ENCODE results near the gene HOXD10. TPM values are rescaled to one million over a fixed set of nuclear protein-coding genes. Genes with fewer than 3 reads are reported as not detected.

HOXD10 gene
- total RNA-seq, 1 experiment from 2014 or later: 4.8 TPM

DNA sequence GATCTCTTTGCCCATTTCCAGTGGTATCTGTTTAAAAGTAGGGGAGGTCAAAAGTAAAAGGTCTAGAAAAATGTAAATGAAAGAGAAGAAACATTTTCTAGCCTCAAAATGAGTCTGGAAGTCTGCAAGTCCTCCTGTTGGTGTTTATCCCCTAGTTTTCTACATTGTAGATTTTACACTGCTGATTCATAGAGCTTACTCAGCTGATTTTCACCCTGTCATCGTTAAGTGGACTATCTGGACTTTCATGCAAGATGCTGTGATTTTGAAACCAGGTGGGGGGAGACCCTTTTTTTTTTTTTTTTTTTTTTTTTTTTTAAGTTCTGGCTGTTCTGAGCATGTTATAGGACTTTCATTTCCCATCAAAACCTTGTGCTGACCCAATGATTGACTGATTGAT lies 50.8 kb downstream of the HOXD10 start:
- Histone ChIP-seq H3K27me3 (no peaks in the 10 kb centered on the region), H3K9me3 (no peaks in the 10 kb centered on the region), H3K36me3 (no peaks in the 10 kb centered on the region), H3K4me3 (no peak overlapping the region)
- no peak for DNase-seq

DNA sequence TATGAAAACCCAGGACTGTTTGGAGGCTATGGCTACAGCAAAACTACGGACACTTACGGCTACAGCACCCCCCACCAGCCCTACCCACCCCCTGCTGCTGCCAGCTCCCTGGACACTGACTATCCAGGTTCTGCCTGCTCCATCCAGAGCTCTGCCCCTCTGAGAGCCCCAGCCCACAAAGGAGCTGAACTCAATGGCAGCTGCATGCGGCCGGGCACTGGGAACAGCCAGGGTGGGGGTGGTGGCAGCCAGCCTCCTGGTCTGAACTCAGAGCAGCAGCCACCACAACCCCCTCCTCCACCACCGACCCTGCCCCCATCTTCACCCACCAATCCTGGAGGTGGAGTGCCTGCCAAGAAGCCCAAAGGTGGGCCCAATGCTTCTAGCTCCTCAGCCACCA lies 52.6 kb downstream of the HOXD10 start:
- no peak overlapping the region for H3K4me3 ChIP-seq
- no peak for DNase-seq
- H3K27me3 ChIP-seq: no peaks in the 10 kb centered on the region
- no peaks in the 10 kb centered on the region for H3K36me3 ChIP-seq
- H3K9me3 ChIP-seq: no peaks in the 10 kb centered on the region

Other genes with a start within 250 kb of the HOXD10 start
- gene LNPK, start 114.5 kb upstream of the HOXD10 start, total RNA-seq (2014; rRNA removed; shearing (Covaris generic); ENCODE audit: low replicate concordance): 38.4 and 71.7 TPM in 2 replicates
- not detected in 2 replicates for gene EVX2, start 32.8 kb upstream of the HOXD10 start, total RNA-seq (2014; rRNA removed; shearing (Covaris generic); ENCODE audit: low replicate concordance)
- 3.4 and 5.4 TPM in 2 replicates for gene HOXD13, start 24.1 kb upstream of the HOXD10 start, total RNA-seq (2014; rRNA removed; shearing (Covaris generic); ENCODE audit: low replicate concordance)
- not detected in 2 replicates for gene HOXD12, start 17.0 kb upstream of the HOXD10 start, total RNA-seq (2014; rRNA removed; shearing (Covaris generic); ENCODE audit: low replicate concordance)
- gene HOXD11, start 9.5 kb upstream of the HOXD10 start, total RNA-seq (2014; rRNA removed; shearing (Covaris generic); ENCODE audit: low replicate concordance): 3.6 and 9.7 TPM in 2 replicates
- 0.16 and 2.3 TPM in 2 replicates for gene HOXD9, start 5.9 kb downstream of the HOXD10 start, total RNA-seq (2014; rRNA removed; shearing (Covaris generic); ENCODE audit: low replicate concordance)
- gene HOXD8, start 12.9 kb downstream of the HOXD10 start, total RNA-seq (2014; rRNA removed; shearing (Covaris generic); ENCODE audit: low replicate concordance): 13.4 and 15.5 TPM in 2 replicates
- gene HOXD4, start 34.8 kb downstream of the HOXD10 start, total RNA-seq (2014; rRNA removed; shearing (Covaris generic); ENCODE audit: low replicate concordance): 0.26 TPM in 1 of 2 replicates, not detected in the other
- 0.32 and 1.5 TPM in 2 replicates for gene HOXD3, start 40.5 kb downstream of the HOXD10 start, total RNA-seq (2014; rRNA removed; shearing (Covaris generic); ENCODE audit: low replicate concordance)
- 0.20 TPM in 1 of 2 replicates, not detected in the other for gene HOXD1, start 71.9 kb downstream of the HOXD10 start, total RNA-seq (2014; rRNA removed; shearing (Covaris generic); ENCODE audit: low replicate concordance)
- 34.8 and 40.6 TPM in 2 replicates for gene MTX2, start 152.7 kb downstream of the HOXD10 start, total RNA-seq (2014; rRNA removed; shearing (Covaris generic); ENCODE audit: low replicate concordance)